H1 (cell line): Measurements from ENCODE around the gene ONECUT3. TPM values are rescaled to one million over a fixed set of nuclear protein-coding genes. Genes with fewer than 3 reads are reported as not detected.

Experiments used
- CTCF ChIA-PET: fragments of 300-600 bp; sonication (Branson Sonifier 250); formaldehyde crosslinking; loops from one replicate; lab custom pipeline; 2021; ENCODE audit not compliant: partially characterized antibody; lab: Charles Lee
- POLR2A ChIA-PET: fragments of 300-600 bp; sonication (Branson Sonifier 250); formaldehyde crosslinking; loops from one replicate; lab custom pipeline; 2021; ENCODE audit warnings: inconsistent platforms; ENCODE audit not compliant: partially characterized antibody; lab: Charles Lee
- DNase-seq, 2 experiments: peaks; one replicate each; pipeline versions ENCODE4 v3.0.0 to v3.0.0-alpha.2; 2010 to 2022; ENCODE audit warnings: low spot score in 2 of 2, low read depth in 1 of 2, mixed read lengths in 1 of 2
- FAIRE-seq: peaks from 2 replicates; lab custom pipeline; 2011; peaks lifted over from hg19 to GRCh38; lab: Jason Lieb, UNC
- H2AFZ ChIP-seq: 2 replicates; pipeline ENCODE4 v1.8.1; 2012; ENCODE audit warnings: low read length, inconsistent platforms
- H2AK5ac ChIP-seq: 2 replicates; pipeline ENCODE4 v1.6.1; 2013; ENCODE audit warnings: low read depth, low read length
- H2BK120ac ChIP-seq: replicated peaks from 2 replicates; pipeline ENCODE3; 2013; ENCODE audit warnings: low read depth, low read length, inconsistent platforms
- H2BK12ac ChIP-seq: 2 replicates; pipeline ENCODE4 v1.6.1; 2013; ENCODE audit warnings: low read depth, low read length
- H2BK15ac ChIP-seq: 2 replicates; pipeline ENCODE4 v1.6.1; 2013; ENCODE audit warnings: low read length
- H2BK20ac ChIP-seq: 2 replicates; pipeline ENCODE4 v1.6.1; 2013; ENCODE audit warnings: low read length
- H2BK5ac ChIP-seq: 2 replicates; pipeline ENCODE4 v1.6.1; 2013; ENCODE audit warnings: low read depth, low read length
- H3K14ac ChIP-seq: 2 replicates; pipeline ENCODE4 v1.6.1; 2013; ENCODE audit warnings: inconsistent platforms; ENCODE audit not compliant: insufficient read length
- H3K18ac ChIP-seq: 2 replicates; pipeline ENCODE4 v1.6.1; 2013; ENCODE audit warnings: low read length; ENCODE audit errors: extremely low read depth
- H3K23ac ChIP-seq: 2 replicates; pipeline ENCODE4 v1.6.1; 2013; ENCODE audit warnings: inconsistent platforms; ENCODE audit not compliant: insufficient read length
- H3K23me2 ChIP-seq: 2 replicates; pipeline ENCODE4 v1.6.1; 2013; ENCODE audit warnings: low read depth, low read length
- H3K27ac ChIP-seq: 2 replicates; pipeline ENCODE4 v1.6.1; 2011; ENCODE audit warnings: low read depth, low read length, inconsistent platforms
- H3K27me3 ChIP-seq, 4 experiments: replicated peaks in 1 of 4; 1 replicate in 1 of 4; 2 replicates in 3 of 4; pipeline versions ENCODE4 v1.6.1 to v1.8.1; 2011 to 2013; ENCODE audit warnings: low read length in 3 of 4, mild to moderate bottlenecking in 3 of 4, inconsistent platforms in 2 of 4, mixed read lengths in 2 of 4, moderate library complexity in 1 of 4; ENCODE audit not compliant: control insufficient read depth in 3 of 4, insufficient read depth in 3 of 4; ENCODE audit errors: extremely low read depth in 1 of 4
- H3K36me3 ChIP-seq, 4 experiments: 2 replicates each; pipeline versions ENCODE4 v1.6.1 to v1.8.1; 2011 to 2013; ENCODE audit warnings: mild to moderate bottlenecking in 4 of 4, low read length in 3 of 4, moderate library complexity in 2 of 4, control low read depth in 1 of 4, inconsistent platforms in 1 of 4; ENCODE audit not compliant: insufficient read depth in 4 of 4, control insufficient read depth in 2 of 4
- H3K4ac ChIP-seq: replicated peaks from 2 replicates; pipeline ENCODE3; 2013; ENCODE audit warnings: low read length, low read depth, mixed read lengths, inconsistent platforms; ENCODE audit not compliant: insufficient read length
- H3K4me1 ChIP-seq, 4 experiments: replicated peaks in 1 of 4; 1 replicate in 1 of 4; 2 replicates in 3 of 4; pipeline versions ENCODE4 v1.6.1 to v1.8.1; 2011 to 2013; ENCODE audit warnings: low read length in 3 of 4, inconsistent platforms in 2 of 4, mixed read lengths in 1 of 4; ENCODE audit not compliant: insufficient read depth in 4 of 4, control insufficient read depth in 3 of 4
- H3K4me2 ChIP-seq, 2 experiments: 2 replicates each; pipeline versions ENCODE4 v1.6.1 to v1.8.1; 2011 to 2013; ENCODE audit warnings: low read depth in 2 of 2, low read length in 2 of 2, control low read depth in 1 of 2, inconsistent platforms in 1 of 2, mild to moderate bottlenecking in 1 of 2; ENCODE audit not compliant: insufficient read depth in 1 of 2
- H3K4me3 ChIP-seq, 4 experiments: fragments of 200-600, 300-600 bp in 1 of 4; sonication (generic), shearing (Covaris generic), sonication (Bioruptor Twin) in 1 of 4; 2 replicates each; pipeline versions ENCODE4 v1.5.1 to v1.8.1; 2011 to 2016; ENCODE audit warnings: low read length in 4 of 4, low read depth in 3 of 4, control low read depth in 2 of 4, inconsistent platforms in 2 of 4, mild to moderate bottlenecking in 2 of 4, mixed read lengths in 1 of 4, moderate library complexity in 1 of 4; ENCODE audit not compliant: insufficient read depth in 2 of 4; ENCODE audit errors: extremely low read depth in 1 of 4
- H3K56ac ChIP-seq: replicated peaks from 2 replicates; pipeline ENCODE3; 2013; ENCODE audit warnings: low read depth, mild to moderate bottlenecking, mixed read lengths, low read length, inconsistent platforms; ENCODE audit not compliant: insufficient read length
- H3K79me1 ChIP-seq: 2 replicates; pipeline ENCODE4 v1.6.1; 2013; ENCODE audit warnings: low read depth, low read length, control low read depth
- H3K79me2 ChIP-seq, 2 experiments: 2 replicates each; pipeline versions ENCODE4 v1.6.1 to v1.8.1; 2012 to 2013; ENCODE audit warnings: low read length in 2 of 2, mild to moderate bottlenecking in 2 of 2, inconsistent platforms in 1 of 2; ENCODE audit not compliant: insufficient read depth in 2 of 2, control insufficient read depth in 1 of 2
- H3K9ac ChIP-seq, 4 experiments: replicated peaks in 1 of 4; 1 replicate in 1 of 4; 2 replicates in 3 of 4; pipeline versions ENCODE4 v1.6.1 to v1.8.1; 2011 to 2013; ENCODE audit warnings: low read depth in 3 of 4, low read length in 3 of 4, control low read depth in 2 of 4, mild to moderate bottlenecking in 2 of 4, moderate library complexity in 2 of 4, inconsistent platforms in 1 of 4; ENCODE audit errors: extremely low read depth in 1 of 4
- H3K9me3 ChIP-seq, 2 experiments: 2 replicates each; pipeline versions ENCODE4 v1.6.1 to v1.8.1; 2012 to 2013; ENCODE audit warnings: mild to moderate bottlenecking in 2 of 2, moderate library complexity in 2 of 2, control low read depth in 1 of 2, inconsistent platforms in 1 of 2, low read depth in 1 of 2, low read length in 1 of 2, mixed read lengths in 1 of 2; ENCODE audit not compliant: insufficient read depth in 2 of 2
- H4K20me1 ChIP-seq, 2 experiments: replicated peaks in 1 of 2; 2 replicates each; pipeline versions ENCODE3 to v1.8.1; 2011 to 2013; ENCODE audit warnings: inconsistent platforms in 2 of 2, low read length in 2 of 2, mild to moderate bottlenecking in 1 of 2; ENCODE audit not compliant: insufficient read depth in 2 of 2, control insufficient read depth in 1 of 2
- H4K5ac ChIP-seq: 2 replicates; pipeline ENCODE4 v1.6.1; 2013; ENCODE audit warnings: low read length, low read depth, mixed read lengths, inconsistent platforms; ENCODE audit not compliant: insufficient read length
- H4K8ac ChIP-seq: 2 replicates; pipeline ENCODE4 v1.8.0; 2013; ENCODE audit warnings: mild to moderate bottlenecking, moderate library complexity, low read length, inconsistent platforms; ENCODE audit not compliant: insufficient read depth; ENCODE audit errors: extremely low read depth
- H4K91ac ChIP-seq: replicated peaks from 2 replicates; pipeline ENCODE3; 2013; ENCODE audit warnings: low read length, mixed read lengths, inconsistent platforms; ENCODE audit not compliant: insufficient read length
- RAD21 ChIP-seq, 2 experiments: IDR thresholded peaks in 1 of 2; conservative IDR thresholded peaks in 1 of 2; 2 replicates each; pipeline ENCODE4 v1.6.1; 2011; ENCODE audit warnings: low read depth in 2 of 2, low read length in 2 of 2, improper control_type of control experiment in 1 of 2, inconsistent platforms in 1 of 2, mild to moderate bottlenecking in 1 of 2, moderate library complexity in 1 of 2
- WGBS, 2 experiments: shearing (Covaris generic) in 1 of 2; methylation state at CpG; one replicate each; pipeline versions ENCODE4 v1.1.6 to v1.1.7; 2013 to 2015; ENCODE audit warnings: low lambda C conversion rate in 2 of 2, mixed read lengths in 2 of 2, inconsistent platforms in 1 of 2, low coverage in 1 of 2, missing lambda C conversion rate in 1 of 2; ENCODE audit not compliant: insufficient replicate concordance in 2 of 2, insufficient coverage in 1 of 2, insufficient read length in 1 of 2; ENCODE audit errors: extremely low coverage in 1 of 2, missing lambda C conversion rate in 1 of 2; 5-methylcytosine and 5-hydroxymethylcytosine counted together
- polyA plus RNA-seq, 7 experiments: library from polyadenylated mRNA; depleted of rRNA in 3 of 7; stranded (reverse) in 5 of 7; unstranded in 2 of 7; fragments of >200 nt in 5 of 7; fragments of 200-250 nt in 2 of 7; gene quantifications; 1 replicate in 5 of 7; 2 replicates in 1 of 7; 4 replicates in 1 of 7; pipeline versions ENCODE4 v1.2.1 to v1.2.3, GENCODE V29; 2011 to 2013; ENCODE audit warnings: missing spikeins in 2 of 7, mixed read lengths in 2 of 7
- total RNA-seq: library from RNA; stranded (reverse); fragmentation: NEBNext Ultra II Directional; extraction: Animal tissue kit (Norgen Biotek cat#: 25700); gene quantifications from 2 replicates; pipeline ENCODE4 v1.2.1, GENCODE V29; 2021

The ONECUT3 gene
- total and polyA plus RNA-seq, 2 of the 8 experiments (the other 6 are each of a cell fraction or from before 2014, with no cell fraction given) = not detected

DNA sequence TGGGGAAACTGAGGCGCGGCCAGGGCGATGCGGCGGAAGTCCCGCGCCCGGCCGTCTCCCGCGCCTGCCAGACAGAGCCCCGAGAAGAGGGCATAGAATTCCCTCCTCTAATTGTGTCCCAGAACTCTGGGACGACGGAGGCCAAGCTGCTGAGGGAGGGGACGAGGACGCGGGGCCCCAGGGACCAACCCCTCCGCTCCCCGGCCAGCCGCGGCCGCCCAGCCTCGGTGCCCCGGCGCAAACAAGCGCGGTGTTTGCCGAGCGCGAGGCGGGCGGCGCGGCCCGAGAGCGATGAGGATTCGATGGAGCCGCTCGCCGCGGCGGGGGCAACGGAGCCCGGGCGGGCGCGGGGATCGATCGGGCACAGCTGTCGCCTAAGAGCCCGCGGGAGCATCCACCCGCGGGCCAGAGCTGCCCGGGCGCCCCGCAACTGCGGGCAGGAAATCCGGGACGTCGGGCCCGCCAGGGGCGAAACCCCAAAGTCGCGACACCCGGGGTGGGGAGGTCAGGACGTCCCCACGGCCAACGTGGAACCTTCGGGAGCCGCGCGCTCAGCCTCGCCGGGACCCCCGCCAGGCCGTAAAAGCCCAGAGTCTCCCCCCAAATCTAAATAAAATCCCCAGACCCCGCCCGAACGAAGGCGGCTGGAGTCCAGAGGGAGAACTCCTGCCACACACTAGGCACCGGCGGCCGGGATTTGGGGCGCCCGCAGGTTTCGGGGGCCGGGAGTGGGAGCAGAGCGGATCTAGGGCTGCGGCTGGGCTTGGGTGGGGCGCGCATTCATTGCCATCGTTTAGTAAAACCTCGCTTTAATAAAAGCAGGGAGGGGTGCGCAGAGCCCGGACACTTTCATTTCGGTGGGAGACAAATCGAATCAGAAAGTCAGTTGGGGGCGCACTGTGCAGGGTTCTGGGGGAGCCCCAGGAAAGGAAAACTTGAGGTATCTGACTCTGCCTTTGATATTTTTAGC is 3.6 kb upstream of the ONECUT3 start:
- ChIA-PET POLR2A (interaction anchor here (1.0 to 1.7 kb wide), 3 partner anchors 10 to 44 kb away, joined by 3 to 5 read pairs (median 3); no protein-coding TSS in a partner anchor), CTCF (interaction anchor here (1.2 kb wide), 1 partner anchor 24 kb away, joined by 3 read pairs; no protein-coding TSS in a partner anchor)
- no peak overlapping the region for H2BK20ac ChIP-seq
- FAIRE-seq (no peak), DNase-seq (no peak)
- no peak overlapping the region for H3K23ac ChIP-seq
- H3K79me1 ChIP-seq = no peaks in the 10 kb centered on the region
- no peak overlapping the region for H4K91ac ChIP-seq
- no peaks in the 10 kb centered on the region; a peak in 1 of 4 replicates for H3K9me3 ChIP-seq
- peaks cover 7 to 12% of the 10 kb centered on the region in 2 experiments for H4K20me1 ChIP-seq
- peaks cover 0 to 49% (median 26%) of the 10 kb centered on the region in 4 experiments; a peak in 6 of 7 replicates for H3K4me1 ChIP-seq
- 0 out of 2 replicates have a peak overlapping the region, but pooled peaks have one; percentile 60 for H2BK12ac ChIP-seq
- no peak overlapping the region; the same call in 1 of the 2 replicates for H3K18ac ChIP-seq
- no peak overlapping the region for H2AFZ ChIP-seq
- peaks cover 87 to 99% (median 94%) of the 10 kb centered on the region in 4 experiments for H3K27me3 ChIP-seq
- H3K36me3 ChIP-seq = peaks cover 0 to 29% (median 0%) of the 10 kb centered on the region in 4 experiments; a peak in 1 of 8 replicates
- no peak overlapping the region for H4K8ac ChIP-seq
- peak overlapping the region in 1 of 4 experiments; percentile 59; a peak in 2 of 8 replicates for H3K4me3 ChIP-seq
- no peak overlapping the region for H2BK120ac ChIP-seq
- no peak overlapping the region for H3K4ac ChIP-seq
- no peak overlapping the region for H2AK5ac ChIP-seq
- H3K23me2 ChIP-seq = peaks cover 5% of the 10 kb centered on the region; the same call in 1 of the 2 replicates
- H3K27ac ChIP-seq = no peak overlapping the region
- no peak overlapping the region for H3K56ac ChIP-seq
- WGBS, 2 experiments = 8% methylated on average over 63 of the region's 99 CpGs; no CpG with 5 or more reads in 1 of the 2 experiments
- H3K14ac ChIP-seq = no peak overlapping the region
- no peak overlapping the region for H4K5ac ChIP-seq
- H2BK5ac ChIP-seq = no peak overlapping the region
- H3K9ac ChIP-seq = no peak overlapping the region
- H3K79me2 ChIP-seq = no peaks in the 10 kb centered on the region
- H3K4me2 ChIP-seq = peak overlapping the region in 1 of 2 experiments; percentile 66; a peak in 2 of 4 replicates
- 0 out of 2 replicates have a peak overlapping the region, but pooled peaks have one; percentile 46 for H2BK15ac ChIP-seq
- no peak for TF ChIP-seq RAD21 (IDR thresholded peaks at IDR 0.05 in 1 of 2, conservative IDR thresholded peaks at IDR 0.05 in 1 of 2; ENCODE audit: low read depth in 2 of 2, low read length in 2 of 2)
